Stimulated activated CD8-positive, alpha-beta memory T cell treated with anti-CD3 and anti-CD28 coated beads, Interleukin-4, amount 100 ng/mL, for 24 hours (primary cell): ENCODE data around the gene ICA1.
"Not testable (repeated sequence)": the region's sequence is repeated elsewhere in the genome, so short reads cannot be mapped to it uniquely, and the experiment has no call there.

ENCODE experiments used
- DNase-seq: peaks from one replicate; pipeline ENCODE4 v3.0.0-alpha.2; 2020; ENCODE audit warnings: low read depth

ICA1 gene

DNA sequence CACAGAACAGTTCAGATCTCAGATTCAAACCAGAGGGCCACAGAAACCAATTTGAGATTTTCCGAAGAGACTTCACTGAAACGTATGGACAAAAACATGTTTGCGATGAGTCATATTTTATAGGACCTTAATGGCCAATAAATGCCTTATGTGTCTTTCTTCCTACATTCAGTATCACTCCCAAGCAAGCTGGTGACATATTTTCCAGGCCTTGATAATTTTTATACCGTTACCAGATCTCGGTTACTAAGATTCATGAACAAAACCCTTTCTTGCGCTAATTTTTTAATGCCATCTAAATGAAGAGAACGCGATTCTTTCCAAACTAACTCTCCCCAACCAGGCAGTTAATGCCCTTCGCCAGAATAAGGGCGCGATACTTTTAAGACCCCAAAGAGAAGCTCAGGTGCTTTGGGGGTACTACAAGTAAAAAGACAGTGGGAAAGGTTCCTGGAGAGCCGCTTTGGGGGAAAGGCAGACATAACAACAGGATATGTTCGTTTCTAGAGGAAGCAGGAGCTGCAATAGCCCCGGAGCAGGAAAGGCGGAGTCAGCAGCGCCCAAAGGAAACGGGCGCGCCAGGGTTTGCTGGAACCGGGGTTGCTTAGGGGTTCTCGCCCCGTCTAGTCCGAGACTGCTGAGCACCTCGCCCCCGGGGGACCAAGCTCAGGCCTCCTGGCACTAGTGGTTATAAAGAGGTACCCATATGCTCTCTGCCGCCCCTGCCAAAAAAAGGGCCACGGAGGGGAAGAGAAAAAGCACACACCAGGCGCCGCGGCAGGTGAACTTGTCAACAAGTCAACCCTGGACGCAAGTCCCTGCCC, 884 bp downstream of the ICA1 start:
- no peak for DNase-seq

DNA sequence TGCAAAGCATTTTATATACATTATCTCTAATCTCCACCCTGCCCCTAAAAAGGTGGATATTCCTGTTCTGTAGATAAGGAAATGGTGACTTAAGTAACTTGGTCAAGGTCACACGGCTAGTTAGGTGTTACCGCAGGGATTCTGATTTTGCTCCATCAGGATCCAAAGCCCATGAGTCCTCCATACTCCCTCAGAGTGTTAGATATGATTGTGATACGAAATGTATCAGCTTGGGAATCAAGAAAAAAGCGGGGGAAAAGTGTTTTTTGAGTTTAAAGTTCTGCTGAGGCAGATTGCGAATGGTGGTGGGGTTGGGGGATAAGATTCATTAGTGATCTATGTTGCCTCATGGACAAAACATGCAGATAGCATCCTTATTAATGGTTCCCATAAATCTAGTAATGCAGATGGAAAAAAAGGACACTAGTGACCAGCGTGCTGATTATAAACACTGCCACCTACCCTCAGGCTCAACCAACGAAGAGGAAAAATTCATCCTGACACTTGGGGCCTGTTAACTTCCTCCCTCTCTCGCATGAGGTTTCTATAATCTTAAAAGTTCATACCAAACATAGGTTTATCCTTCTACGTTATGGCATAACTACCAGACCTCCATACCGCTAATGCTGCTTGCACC, 2.3 kb downstream of the ICA1 start:
- no peak for DNase-seq

DNA sequence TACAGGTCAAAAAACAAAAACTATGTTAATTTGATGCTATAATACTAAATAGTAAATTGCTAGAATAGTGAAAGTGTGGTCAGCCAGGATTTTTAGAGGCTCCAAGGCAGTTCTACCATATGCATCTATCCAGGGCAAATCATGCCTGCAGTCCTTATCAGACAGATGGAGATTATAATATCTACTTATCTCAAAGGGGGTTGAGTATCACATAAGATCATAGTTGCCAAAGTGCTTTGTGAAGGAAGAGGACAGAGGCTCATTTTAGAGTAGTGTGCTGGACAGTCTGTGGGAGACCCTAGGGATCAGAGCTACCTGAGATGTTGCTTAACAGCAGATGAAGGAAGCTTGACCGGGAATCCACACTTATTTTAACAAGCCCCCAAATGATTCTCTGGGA, 3.2 kb downstream of the ICA1 start:
- no peak for DNase-seq

DNA sequence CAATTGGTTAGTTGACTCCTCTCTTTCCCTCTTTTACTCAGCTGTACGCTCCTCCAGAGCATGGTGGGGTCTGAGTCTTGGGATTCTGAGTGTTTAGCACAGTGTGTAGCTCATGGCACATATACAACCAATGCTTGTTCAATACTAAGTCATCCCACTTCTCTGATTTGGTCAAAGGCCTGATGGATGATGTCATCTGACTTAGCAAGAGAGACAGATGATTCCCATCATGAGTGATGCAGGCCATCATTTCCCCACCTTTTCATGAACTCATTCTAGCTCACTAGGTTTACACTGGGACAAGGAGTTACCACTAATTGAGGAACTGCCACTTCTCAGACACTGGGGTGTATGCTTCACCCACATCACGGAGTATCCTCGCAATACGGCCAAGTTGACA, 3.8 kb downstream of the ICA1 start:
- no peak for DNase-seq

DNA sequence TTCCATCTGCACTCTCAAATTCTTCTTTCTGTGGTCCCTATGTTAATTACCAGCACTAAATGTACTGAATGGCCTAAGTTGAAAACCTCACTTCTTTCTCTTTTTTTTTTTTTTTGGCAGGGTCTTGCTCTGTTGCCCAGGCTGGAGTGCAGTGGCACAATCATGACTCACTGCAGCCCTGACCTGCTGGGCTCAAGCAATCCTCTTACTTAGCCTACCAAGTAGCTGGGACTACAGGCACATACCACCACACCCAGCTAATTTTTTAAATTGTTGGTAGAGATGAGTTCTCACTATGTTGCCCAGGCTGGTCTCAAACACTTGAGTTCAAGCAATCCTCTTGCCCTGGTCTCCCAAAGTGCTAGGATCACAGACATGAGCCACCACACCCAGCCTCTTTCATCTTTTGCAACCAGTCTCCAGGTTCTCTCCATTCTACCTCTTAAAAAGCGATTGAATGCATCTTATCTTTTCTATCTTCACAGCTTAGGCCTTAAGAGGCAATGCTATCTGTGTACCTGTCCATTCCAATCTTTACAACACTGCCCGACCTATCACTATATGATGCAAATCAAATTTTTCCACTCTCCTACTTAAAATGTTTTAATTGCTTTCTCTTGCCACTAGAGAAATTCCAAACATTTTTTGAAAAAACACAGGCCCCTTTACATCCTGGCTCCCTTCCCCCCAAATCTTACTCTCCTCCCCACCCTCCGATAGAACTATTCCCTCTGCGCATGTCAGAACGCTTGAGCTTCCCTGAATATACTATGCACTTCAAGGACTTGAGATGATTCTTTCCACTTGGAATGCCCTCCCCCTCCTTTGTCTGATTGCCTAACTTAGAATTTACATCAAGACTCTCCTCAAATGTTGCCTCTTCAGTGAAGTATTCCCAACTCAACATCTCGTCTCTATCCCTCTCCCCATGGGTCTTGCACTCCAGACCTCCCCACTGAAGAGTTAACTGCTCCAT, 6.0 kb downstream of the ICA1 start:
- DNase-seq = no peak

DNA sequence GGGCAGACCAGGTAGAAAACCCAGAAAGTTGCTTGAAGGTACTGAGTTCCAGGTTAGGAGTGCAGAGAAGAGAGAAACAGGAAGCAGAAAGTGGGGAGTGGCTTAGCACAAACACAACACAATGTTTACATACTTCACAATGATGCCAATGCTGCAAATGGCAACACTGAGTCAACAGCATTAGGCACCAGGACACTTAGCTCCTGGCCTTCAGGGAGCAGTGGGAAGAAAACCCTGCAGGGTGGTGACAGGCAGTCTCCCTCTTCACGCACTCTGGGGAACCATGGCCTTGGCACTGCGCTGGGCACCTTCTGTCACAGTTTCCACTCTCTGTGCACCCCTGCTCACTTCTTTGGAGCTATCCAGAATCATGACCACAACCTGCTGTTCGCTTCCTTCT, 7.3 kb downstream of the ICA1 start:
- no peak for DNase-seq

DNA sequence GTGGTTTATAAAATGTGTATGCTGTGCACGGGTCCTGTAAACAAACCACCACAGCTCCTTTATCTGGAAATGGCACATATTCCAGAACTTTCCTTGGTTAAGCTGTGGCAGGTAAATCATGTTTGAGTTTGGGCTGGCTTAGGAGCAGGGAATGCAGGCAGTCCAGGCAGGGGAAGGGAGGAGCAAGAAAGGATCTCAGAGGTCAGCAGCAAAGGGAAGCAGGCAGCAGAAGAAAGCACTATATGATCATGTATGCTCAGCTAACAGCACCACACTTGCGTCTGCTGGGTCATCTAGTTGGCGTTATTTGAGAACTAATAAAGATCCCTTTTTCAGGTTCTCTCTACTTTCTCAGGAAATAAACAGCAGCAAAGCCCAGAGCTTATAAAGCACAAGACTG, 7.8 kb downstream of the ICA1 start:
- DNase-seq = no peak

DNA sequence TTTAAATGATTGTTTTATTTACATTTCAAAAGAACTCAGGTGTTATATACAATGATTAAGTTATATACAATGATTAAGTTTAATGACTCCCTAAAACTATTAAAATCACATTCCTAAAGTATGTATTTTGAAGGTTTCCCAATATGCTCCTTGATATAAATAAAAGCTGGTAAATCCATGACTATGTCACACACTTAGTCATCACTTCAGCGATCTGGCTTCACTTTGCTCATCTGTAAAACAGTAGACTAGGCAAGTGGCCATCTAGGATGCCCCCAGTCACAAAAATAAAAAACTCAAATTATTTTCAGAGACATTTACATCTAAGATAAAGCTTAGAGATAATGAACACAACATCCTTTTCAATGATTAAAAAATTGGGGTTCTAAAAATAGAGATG, 10.8 kb downstream of the ICA1 start:
- DNase-seq = no peak

DNA sequence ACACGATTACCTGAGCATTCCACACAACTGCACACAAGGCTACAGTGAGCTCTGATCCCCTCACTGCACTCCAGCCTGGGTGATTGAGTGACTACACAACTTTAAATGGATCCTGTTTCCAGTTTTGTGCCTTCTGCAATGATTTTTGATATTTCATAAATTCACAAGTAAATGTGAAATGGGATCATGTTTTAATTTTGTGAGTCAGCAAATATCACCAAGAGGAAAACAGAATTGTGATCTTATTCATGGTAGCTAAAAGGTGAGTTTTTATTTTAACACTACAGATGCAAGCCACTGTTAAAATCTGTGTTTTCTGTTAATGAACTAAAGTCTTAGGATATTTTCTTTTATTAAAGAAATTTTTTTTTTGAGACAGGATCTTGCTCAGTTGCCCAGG, 11.4 kb downstream of the ICA1 start:
- DNase-seq = no peak

DNA sequence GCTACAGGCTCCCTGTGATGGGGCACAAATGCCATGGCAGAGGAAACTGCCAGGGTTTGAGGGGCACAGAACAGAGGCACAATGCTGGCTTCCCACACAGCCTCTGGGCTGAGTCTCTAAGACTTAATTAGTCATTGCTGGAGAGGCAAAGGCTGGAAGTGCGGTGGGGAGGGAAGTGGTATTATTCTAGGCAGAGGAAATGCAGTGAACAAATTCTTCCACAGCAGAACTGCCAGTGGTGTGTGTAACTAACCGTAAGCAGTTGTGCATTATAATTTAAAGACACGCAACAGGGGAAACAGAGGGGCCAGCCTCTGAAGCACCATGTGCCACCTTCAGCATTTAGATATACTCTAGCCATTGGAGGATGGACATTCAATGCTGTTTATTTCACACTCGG, 12.8 kb downstream of the ICA1 start:
- DNase-seq = no peak

DNA sequence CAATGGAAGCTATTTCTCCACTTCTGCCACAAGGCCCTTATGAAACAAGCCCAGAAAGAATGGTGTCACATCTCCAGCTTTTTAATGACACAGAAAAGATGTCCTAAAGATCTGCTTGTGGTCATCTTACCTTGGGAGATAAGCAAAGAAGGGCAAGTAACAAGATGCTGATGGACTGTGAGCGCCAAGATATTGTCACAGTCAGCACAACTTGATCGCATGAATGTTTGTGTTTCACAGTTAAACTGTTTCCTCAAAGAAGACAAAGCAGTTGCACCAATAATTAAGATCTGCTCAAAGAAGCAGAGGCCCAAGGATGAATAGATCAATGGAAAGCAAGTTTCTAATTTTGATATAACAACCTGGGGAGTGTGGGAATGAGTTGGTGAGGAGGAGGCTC, 15.9 kb downstream of the ICA1 start:
- no peak for DNase-seq

DNA sequence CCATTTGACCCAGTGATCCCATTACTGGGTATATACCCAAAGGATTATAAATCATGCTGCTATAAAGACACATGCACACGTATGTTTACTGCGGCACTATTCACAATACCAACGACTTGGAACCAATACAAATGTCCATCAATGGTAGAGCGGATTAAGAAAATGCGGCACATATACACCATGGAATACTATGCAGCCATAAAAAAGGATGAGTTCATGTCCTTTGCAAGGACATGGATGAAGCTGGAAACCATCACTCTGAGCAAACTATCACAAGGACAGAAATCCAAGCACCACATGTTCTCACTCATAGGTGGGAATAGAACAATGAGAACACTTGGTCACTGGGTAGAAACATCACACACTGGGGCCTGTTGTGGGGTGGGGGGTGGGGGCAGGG, 16.9 kb downstream of the ICA1 start:
- DNase-seq = not testable (repeated sequence)

DNA sequence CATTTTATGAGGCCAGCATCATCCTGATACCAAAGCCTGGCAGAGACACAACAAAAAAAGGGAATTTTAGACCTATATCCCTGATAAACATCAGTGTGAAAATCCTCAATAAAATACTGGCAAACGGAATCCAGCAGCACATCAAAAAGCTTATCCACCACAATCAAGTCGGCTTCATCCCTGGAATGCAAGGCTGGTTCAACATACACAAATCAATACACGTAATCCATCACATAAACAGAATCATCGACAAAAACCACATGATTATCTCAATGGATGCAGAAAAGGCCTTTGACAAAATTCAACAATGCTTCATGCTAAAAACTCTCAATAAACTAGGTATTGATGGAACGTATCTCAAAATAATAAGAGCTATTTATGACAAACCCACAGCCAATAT, 18.9 kb downstream of the ICA1 start:
- not testable (repeated sequence) for DNase-seq

DNA sequence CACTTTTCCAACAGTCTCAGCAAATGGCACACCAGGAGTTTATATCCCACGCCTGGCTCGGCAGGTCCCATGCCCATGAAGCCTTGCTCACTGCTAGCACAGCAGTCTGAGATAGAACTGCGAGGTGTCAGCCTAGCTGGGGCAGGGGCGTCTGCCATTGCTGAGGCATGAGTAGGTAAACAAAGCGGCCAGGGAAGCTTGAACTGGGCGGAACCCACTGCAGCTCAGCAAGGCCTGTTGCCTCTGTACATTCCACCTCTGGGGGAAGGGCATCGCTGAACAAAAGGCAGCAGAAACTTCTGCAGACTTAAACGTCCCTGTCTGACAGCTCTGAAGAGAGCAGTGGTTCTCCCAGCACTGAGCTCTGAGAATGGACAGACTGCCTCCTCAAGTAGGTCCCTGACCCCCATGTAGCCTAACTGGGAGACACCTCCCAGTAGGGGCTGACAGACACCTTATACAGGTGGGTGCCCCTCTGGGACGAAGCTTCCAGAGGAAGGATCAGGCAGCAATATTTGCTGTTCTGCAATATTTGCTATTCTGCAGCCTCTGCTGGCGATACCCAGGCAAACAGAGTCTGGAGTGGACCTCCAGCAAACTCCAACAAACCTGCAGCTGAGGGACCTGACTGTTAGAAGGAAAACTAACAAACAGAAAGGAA, 22.1 kb downstream of the ICA1 start:
- not testable (repeated sequence) for DNase-seq

DNA sequence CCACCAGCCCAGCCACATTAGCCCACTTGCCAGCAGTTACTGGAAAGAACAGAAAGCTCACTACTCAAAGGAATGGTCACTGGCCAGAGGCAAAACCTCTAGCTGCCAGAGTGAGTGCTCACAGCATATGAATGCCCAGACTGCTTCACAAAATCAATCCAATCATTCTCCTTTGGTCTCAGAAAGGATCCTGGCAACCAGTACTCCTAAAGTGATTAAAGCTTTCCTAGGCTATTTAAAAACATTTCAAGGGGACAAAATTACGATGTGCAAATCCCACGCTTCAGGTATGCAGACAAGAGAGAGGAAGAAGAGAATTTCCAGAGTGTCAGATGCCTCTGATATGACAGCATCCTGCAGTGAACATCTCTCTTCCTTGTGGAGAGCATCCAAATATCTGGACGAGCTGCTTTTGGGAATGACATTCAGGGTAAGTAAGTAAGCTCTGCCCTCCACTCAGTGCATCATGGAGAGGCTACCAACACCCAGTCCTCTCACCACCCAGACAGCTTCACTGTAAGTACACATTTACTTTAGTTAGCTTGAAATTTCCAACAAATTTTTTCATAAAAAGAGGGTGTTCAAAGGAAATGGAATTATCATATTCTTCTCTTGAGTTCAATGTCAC, 25.1 kb downstream of the ICA1 start:
- no peak for DNase-seq

DNA sequence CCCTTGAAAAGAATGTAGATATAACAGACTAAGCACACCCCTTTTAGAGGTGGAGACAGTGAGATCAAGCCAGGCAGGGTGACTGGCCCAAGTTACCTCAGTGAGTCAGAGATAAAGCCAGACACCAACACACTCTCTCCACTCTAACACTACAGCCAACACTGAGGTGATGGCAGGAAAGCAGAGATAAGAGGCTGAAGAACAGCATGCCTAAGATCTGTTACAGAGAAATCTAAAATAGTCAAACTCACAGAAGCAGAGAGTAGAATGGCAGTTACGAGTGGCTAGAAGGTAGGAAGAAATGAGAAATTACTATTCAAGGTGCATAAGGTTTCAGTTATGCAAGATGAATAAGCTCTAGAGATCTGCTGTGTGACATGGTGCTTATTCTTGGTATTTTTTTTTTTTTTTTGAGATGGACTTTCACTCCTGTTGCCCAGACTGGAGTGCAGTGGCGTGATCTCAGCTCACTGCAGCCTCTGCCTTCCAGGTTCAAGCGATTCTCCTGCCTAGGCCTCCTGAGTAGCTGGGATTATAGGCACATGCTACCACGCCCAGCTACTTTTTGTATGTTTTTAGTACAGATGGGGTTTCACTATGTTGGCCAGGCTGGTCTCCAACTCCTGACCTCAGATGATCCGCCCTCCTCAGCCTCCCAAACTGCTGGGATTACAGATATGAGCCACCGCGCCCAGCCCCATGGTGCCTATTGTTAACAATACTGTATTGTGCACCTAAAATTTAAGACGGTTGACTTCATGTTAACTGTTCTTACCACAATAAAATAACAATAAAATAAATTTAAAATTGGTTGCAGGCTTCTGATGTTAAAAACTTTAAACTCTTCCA, 28.7 kb downstream of the ICA1 start:
- no peak for DNase-seq

DNA sequence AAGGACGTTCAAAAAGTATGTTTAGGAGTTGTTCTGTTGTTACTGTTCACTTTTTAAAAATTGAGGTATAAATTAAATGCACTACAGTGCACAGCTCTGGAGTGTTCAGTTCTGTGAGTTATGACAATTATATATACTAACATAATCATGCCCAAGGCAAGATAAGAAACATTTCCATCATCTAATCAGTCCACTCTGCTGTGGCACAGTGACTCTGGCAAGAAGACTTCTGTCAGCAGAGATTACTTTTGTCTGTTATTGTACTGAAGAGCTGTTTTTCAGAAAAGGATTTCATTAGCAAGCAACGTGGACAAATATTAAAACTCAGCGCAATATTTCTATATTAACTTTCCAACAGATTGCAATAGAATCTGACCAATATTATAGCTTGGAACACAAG, 32.0 kb downstream of the ICA1 start:
- no peak for DNase-seq

DNA sequence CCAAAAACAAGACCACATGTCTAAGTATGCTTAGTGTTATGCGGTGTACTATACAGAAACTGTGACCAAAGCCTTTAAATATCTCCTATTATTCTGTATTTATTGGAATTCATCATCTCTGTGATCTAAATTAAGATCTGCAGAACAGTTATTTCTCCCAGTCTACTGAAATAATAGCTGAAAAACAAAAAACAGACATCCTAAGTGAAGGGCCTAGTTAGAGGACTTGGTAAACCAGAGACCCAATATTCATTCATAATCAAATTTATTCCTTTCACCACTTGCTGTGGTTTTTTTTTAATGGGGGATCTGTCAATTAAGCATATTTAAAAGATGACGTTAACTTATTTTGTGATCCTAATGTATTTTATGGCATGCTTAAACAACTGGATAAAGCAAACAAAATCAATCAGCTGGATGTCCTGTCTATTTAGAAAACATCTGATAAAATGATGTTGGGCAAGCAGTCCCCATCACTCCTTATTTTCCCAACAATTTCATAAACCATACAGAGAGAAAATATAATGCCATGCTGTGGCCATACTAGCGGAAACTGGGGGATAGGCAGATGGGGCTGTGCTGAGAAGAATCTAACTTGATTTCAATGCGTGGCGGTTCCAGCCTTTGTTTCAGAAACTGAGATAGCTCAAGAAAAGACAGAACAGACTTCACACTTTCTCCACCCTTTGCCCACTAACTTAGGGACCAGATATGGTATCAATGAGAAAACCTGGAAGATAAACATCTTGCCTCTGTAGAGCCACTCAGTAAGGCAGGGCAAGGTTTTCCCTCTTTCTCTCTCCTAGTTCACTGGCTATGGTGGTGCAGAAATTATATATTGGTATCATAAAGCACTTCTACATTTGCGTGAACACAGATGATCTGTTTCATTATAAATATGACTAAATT, 32.9 kb downstream of the ICA1 start:
- DNase-seq = no peak

DNA sequence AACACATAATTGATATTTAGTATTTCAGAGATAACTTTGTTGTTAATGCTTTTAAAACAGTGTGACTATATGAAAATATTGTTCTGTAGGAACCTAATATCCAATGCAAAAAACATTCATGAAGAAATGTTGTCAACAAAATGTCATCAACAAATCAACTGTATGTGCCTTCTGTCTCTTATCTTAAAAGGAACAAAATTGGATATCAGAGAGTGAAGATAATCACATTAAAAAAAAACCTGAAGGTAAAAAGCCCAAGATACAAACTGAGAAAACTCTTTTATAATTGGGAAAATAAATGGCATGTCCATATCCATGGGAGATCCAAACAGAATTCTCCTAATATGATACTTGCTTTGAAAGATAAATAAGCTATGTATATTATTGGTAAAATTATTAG, 33.9 kb downstream of the ICA1 start:
- DNase-seq = no peak

DNA sequence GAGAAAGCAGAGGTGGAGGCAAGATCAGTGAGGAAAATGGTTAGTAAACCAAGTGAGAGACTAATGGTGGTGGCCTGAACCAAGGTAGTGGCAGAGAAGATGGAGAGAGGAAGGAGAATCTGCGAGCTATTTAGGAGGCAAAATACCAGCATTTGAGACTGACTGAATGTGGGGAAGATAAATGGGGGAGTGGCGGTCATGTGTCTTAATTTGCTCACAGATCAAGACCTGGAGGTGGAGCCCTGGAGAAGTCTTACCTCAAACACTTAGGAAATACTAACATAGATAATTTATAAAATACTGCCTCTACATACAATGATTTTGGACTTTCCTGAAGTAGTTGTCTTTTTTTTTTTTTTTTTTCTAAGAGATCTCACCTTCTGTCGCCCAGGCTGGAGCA, 34.7 kb downstream of the ICA1 start:
- DNase-seq = no peak
